Measurements from ENCODE around the gene GPATCH2L.

- TF ChIP-seq FOXM1 (IDR thresholded peaks at IDR 0.05; ENCODE audit: borderline replicate concordance) (no peak), LEF1 (IDR thresholded peaks at IDR 0.05; ENCODE audit: borderline replicate concordance) (no peak), BHLHE40 (IDR thresholded peaks at IDR 0.05; ENCODE audit: borderline replicate concordance) (no peak), NFRKB (IDR thresholded peaks at IDR 0.05) (no peak), ELF4 (IDR thresholded peaks at IDR 0.05) (no peak), ZNF384 (IDR thresholded peaks at IDR 0.05) (no peak), SP1 (IDR thresholded peaks at IDR 0.05) (no peak)
- TF ChIP-seq, protein P1, sequence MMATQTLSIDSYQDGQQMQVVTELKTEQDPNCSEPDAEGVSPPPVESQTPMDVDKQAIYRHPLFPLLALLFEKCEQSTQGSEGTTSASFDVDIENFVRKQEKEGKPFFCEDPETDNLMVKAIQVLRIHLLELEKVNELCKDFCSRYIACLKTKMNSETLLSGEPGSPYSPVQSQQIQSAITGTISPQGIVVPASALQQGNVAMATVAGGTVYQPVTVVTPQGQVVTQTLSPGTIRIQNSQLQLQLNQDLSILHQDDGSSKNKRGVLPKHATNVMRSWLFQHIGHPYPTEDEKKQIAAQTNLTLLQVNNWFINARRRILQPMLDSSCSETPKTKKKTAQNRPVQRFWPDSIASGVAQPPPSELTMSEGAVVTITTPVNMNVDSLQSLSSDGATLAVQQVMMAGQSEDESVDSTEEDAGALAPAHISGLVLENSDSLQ (IDR thresholded peaks at IDR 0.05) = no peak
These were observed 33.1 kb upstream of the GPATCH2L start for GRCh38 chr14:76118594-76118993.

All from HEK293T (cell line).